Measurements from ENCODE around the gene HSPBAP1.

GRCh38 chr3:122835590-122835989 lies 42.0 kb upstream of the HSPBAP1 start:
- TF ChIP-seq, protein P1, sequence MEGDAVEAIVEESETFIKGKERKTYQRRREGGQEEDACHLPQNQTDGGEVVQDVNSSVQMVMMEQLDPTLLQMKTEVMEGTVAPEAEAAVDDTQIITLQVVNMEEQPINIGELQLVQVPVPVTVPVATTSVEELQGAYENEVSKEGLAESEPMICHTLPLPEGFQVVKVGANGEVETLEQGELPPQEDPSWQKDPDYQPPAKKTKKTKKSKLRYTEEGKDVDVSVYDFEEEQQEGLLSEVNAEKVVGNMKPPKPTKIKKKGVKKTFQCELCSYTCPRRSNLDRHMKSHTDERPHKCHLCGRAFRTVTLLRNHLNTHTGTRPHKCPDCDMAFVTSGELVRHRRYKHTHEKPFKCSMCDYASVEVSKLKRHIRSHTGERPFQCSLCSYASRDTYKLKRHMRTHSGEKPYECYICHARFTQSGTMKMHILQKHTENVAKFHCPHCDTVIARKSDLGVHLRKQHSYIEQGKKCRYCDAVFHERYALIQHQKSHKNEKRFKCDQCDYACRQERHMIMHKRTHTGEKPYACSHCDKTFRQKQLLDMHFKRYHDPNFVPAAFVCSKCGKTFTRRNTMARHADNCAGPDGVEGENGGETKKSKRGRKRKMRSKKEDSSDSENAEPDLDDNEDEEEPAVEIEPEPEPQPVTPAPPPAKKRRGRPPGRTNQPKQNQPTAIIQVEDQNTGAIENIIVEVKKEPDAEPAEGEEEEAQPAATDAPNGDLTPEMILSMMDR (conservative IDR thresholded peaks at IDR 0.05; ENCODE audit: low read depth, low read length) = no peak
- TF ChIP-seq POLR2A (IDR thresholded peaks at IDR 0.05; ENCODE audit: low read depth, low read length) = no peak
- TF ChIP-seq BHLHE40 (IDR thresholded peaks at IDR 0.05; ENCODE audit: low read depth, low read length) = no peak
- TF ChIP-seq RFX5 (IDR thresholded peaks at IDR 0.05; ENCODE audit: low read depth, low read length) = no peak
- TF ChIP-seq, protein P2, sequence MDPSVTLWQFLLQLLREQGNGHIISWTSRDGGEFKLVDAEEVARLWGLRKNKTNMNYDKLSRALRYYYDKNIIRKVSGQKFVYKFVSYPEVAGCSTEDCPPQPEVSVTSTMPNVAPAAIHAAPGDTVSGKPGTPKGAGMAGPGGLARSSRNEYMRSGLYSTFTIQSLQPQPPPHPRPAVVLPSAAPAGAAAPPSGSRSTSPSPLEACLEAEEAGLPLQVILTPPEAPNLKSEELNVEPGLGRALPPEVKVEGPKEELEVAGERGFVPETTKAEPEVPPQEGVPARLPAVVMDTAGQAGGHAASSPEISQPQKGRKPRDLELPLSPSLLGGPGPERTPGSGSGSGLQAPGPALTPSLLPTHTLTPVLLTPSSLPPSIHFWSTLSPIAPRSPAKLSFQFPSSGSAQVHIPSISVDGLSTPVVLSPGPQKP (IDR thresholded peaks at IDR 0.05; ENCODE audit: borderline replicate concordance, low read depth, low read length) = no peak
